PC-9 (cell line): Measurements from ENCODE around the gene GZMA. TPM values are rescaled to one million over a fixed set of nuclear protein-coding genes. Genes with fewer than 3 reads are reported as not detected.

Experiments used
- BruUV-seq: library from RNA; stranded (reverse); fragments of 400-500 nt; replicated peaks from 2 replicates; lab custom pipeline; 2021; lab: Mats Ljungman, UMichigan
- CTCF ChIA-PET: fragments of 300-600 bp; sonication (Branson Sonifier 250); formaldehyde crosslinking; loops from one replicate; lab custom pipeline; 2022; ENCODE audit warnings: antibody characterized with exemption; lab: Charles Lee
- POLR2A ChIA-PET: fragments of 300-600 bp; sonication (Branson Sonifier 250); formaldehyde crosslinking; loops from one replicate; lab custom pipeline; 2022; ENCODE audit warnings: antibody characterized with exemption; ENCODE audit not compliant: unreplicated experiment; lab: Charles Lee
- DNase-seq, 2 experiments: peaks; one replicate each; pipeline versions ENCODE4 v3.0.0 to v3.0.0-alpha.2; 2015 to 2022; ENCODE audit warnings: mixed read lengths in 1 of 2
- H2AFZ ChIP-seq: fragments of 200-600 bp; sonication (generic); 2 replicates; pipeline ENCODE4 v1.8.1; 2017; ENCODE audit warnings: antibody characterized with exemption
- H3F3A ChIP-seq: fragments of 200-600 bp; sonication (generic); 2 replicates; pipeline ENCODE4 v1.8.1; 2017; ENCODE audit warnings: antibody characterized with exemption, mild to moderate bottlenecking, low read depth; ENCODE audit not compliant: insufficient read depth
- H3K27ac ChIP-seq: fragments of 200-600 bp; sonication (generic); 2 replicates; pipeline ENCODE4 v1.6.1; 2016; ENCODE audit warnings: mixed run types
- H3K27me3 ChIP-seq: fragments of 200-600 bp; sonication (generic); 2 replicates; pipeline ENCODE4 v1.6.1; 2016; ENCODE audit warnings: low read depth, mixed run types; ENCODE audit not compliant: insufficient read depth
- H3K36me3 ChIP-seq: fragments of 200-600 bp; sonication (generic); 2 replicates; pipeline ENCODE4 v1.6.1; 2016; ENCODE audit warnings: low read depth, mixed run types
- H3K4me1 ChIP-seq: fragments of 200-600 bp; sonication (generic); replicated peaks from 2 replicates; pipeline ENCODE4 v1.6.1; 2016; ENCODE audit warnings: mixed run types; ENCODE audit not compliant: insufficient read depth
- H3K4me2 ChIP-seq: fragments of 200-600 bp; sonication (generic); 2 replicates; pipeline ENCODE4 v1.6.1; 2017; ENCODE audit warnings: mixed run types
- H3K4me3 ChIP-seq: fragments of 200-600 bp; sonication (generic); 2 replicates; pipeline ENCODE4 v1.6.1; 2016; ENCODE audit warnings: mixed run types
- H3K79me2 ChIP-seq: fragments of 200-600 bp; sonication (generic); 2 replicates; pipeline ENCODE4 v1.6.1; 2017; ENCODE audit warnings: low read depth, mixed run types
- H3K9me2 ChIP-seq: fragments of 200-600 bp; sonication (generic); 2 replicates; pipeline ENCODE4 v1.8.1; 2017; ENCODE audit warnings: mild to moderate bottlenecking; ENCODE audit not compliant: insufficient read depth
- H3K9me3 ChIP-seq: fragments of 200-600 bp; sonication (generic); 2 replicates; pipeline ENCODE4 v1.8.1; 2016; ENCODE audit warnings: low read depth; ENCODE audit not compliant: insufficient read depth
- H4K20me1 ChIP-seq: fragments of 200-600 bp; sonication (generic); 2 replicates; pipeline ENCODE4 v1.8.1; 2017; ENCODE audit not compliant: insufficient read depth
- EZH2 ChIP-seq: fragments of 200-600 bp; sonication (generic); IDR thresholded peaks from 2 replicates; pipeline ENCODE4 v1.8.0; 2017; ENCODE audit warnings: antibody characterized with exemption, low read depth
- intact Hi-C: fragments of 100-400 bp; cut with micrococcal nuclease; formaldehyde crosslinking; loops from one replicate; pipeline ENCODE4 v1.10.0; 2022; ENCODE audit not compliant: unreplicated experiment
- total RNA-seq: library from RNA; stranded (reverse); gene quantifications from 2 replicates; pipeline ENCODE4 v1.2.3, GENCODE V29; 2021
- TF ChIP-seq, protein P1 (sequence below): fragments of 200-600 bp; sonication (generic); conservative IDR thresholded peaks from 2 replicates; pipeline ENCODE4 v1.6.1; 2017; ENCODE audit warnings: mixed run types, antibody characterized with exemption, mild to moderate bottlenecking, moderate library complexity

Gene GZMA
- total RNA-seq, 1 experiment from 2014 or later, result not detected

DNA sequence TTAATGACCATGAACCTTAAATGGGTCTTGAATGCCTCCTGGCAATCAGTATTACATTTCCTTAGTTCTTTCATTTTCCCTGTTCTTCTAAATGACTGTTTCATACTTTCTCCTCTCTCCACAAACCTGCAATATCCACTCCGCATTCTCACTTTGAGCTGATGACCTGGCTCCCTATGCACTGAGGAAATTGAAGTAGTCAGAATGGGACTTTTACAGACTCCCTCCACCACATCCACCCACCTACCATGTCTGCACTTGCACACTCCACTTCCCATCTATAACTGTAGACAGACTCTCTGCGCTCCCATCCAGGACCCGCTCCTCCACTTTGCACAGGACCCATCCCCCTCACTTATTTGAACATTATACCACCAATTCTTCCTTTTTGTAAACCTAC is 36.2 kb upstream of the GZMA start:
- no peaks in the 10 kb centered on the region for H3K9me3 ChIP-seq
- H4K20me1 ChIP-seq, result no peaks in the 10 kb centered on the region
- H3K4me3 ChIP-seq, result no peak overlapping the region
- TF ChIP-seq EZH2, result no peak
- TF ChIP-seq, protein P1, sequence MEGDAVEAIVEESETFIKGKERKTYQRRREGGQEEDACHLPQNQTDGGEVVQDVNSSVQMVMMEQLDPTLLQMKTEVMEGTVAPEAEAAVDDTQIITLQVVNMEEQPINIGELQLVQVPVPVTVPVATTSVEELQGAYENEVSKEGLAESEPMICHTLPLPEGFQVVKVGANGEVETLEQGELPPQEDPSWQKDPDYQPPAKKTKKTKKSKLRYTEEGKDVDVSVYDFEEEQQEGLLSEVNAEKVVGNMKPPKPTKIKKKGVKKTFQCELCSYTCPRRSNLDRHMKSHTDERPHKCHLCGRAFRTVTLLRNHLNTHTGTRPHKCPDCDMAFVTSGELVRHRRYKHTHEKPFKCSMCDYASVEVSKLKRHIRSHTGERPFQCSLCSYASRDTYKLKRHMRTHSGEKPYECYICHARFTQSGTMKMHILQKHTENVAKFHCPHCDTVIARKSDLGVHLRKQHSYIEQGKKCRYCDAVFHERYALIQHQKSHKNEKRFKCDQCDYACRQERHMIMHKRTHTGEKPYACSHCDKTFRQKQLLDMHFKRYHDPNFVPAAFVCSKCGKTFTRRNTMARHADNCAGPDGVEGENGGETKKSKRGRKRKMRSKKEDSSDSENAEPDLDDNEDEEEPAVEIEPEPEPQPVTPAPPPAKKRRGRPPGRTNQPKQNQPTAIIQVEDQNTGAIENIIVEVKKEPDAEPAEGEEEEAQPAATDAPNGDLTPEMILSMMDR, result no peak
- no peaks in the 10 kb centered on the region for H3F3A ChIP-seq
- no TSS peak for BruUV-seq
- CTCF ChIA-PET, result no interaction called here
- H3K9me2 ChIP-seq, result no peaks in the 10 kb centered on the region
- POLR2A ChIA-PET, result no interaction called here
- peaks cover 16% of the 10 kb centered on the region; the same call in 1 of the 2 replicates for H3K27me3 ChIP-seq
- intact Hi-C loops, result no loop called here
- no peak overlapping the region for H3K4me2 ChIP-seq
- H3K36me3 ChIP-seq, result no peaks in the 10 kb centered on the region
- no peak for DNase-seq
- no peak overlapping the region for H2AFZ ChIP-seq
- H3K79me2 ChIP-seq, result no peaks in the 10 kb centered on the region
- no peaks in the 10 kb centered on the region for H3K4me1 ChIP-seq
- H3K27ac ChIP-seq, result no peak overlapping the region

DNA sequence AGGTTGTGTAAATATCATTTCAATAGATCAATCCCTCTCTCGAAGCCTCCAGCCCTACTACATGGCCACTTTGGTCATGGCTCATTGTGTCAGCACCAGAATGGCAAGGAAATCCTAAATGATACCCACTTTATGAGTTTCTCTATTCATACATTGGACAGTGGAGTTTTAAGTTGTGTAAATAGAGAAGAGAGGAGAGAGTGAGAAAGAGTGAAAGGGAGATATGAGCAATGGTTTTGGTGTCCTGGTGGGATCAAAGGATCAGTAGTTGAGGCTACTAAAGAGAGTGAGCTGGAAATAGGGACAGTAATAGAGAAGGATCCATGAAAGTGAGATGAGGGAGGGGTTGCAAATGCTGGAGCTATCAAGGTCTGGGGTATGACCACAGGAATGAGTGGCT is 31.5 kb upstream of the GZMA start:
- no TSS peak for BruUV-seq
- Histone ChIP-seq H3K4me3 (no peak overlapping the region), H3K9me2 (no peaks in the 10 kb centered on the region), H2AFZ (no peak overlapping the region), H3K27ac (no peak overlapping the region), H3K4me1 (no peaks in the 10 kb centered on the region), H3K36me3 (no peaks in the 10 kb centered on the region), H3K4me2 (no peak overlapping the region), H3K79me2 (no peaks in the 10 kb centered on the region), H4K20me1 (no peaks in the 10 kb centered on the region), H3K9me3 (no peaks in the 10 kb centered on the region), H3F3A (no peaks in the 10 kb centered on the region), H3K27me3 (peaks cover 13% of the 10 kb centered on the region; the same call in 1 of the 2 replicates)
- no peak for TF ChIP-seq EZH2
- TF ChIP-seq, protein P1, result no peak
- no peak for DNase-seq
- ChIA-PET CTCF (no interaction called here), POLR2A (no interaction called here)
- intact Hi-C loops, result no loop called here

DNA sequence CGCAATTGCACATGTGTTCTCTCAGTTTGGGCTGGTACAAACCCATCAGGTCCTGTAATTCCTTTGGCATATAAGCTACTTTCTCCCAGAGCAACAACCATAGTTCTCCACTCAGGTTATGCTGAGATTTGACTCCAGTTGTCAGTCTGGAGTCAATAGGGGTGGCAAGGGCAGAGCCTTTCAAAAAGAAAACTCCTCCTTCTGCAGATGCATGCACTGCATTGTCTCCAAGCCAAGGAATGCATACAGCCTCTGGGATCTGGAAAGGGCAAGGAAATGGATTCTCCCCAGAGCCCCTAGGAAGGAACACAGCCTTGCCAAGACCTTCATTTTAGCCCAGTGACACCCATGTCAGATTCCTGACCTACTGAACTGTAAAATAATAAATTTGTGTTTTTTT is 31.0 kb upstream of the GZMA start:
- H3K4me2 ChIP-seq, result no peak overlapping the region
- H3F3A ChIP-seq, result no peaks in the 10 kb centered on the region
- intact Hi-C loops, result no loop called here
- no TSS peak for BruUV-seq
- H3K27ac ChIP-seq, result no peak overlapping the region
- H2AFZ ChIP-seq, result no peak overlapping the region
- no peak overlapping the region for H3K4me3 ChIP-seq
- TF ChIP-seq, protein P1, result no peak
- TF ChIP-seq EZH2, result no peak
- H3K9me3 ChIP-seq, result no peaks in the 10 kb centered on the region
- H3K4me1 ChIP-seq, result no peaks in the 10 kb centered on the region
- no peaks in the 10 kb centered on the region for H3K9me2 ChIP-seq
- H3K36me3 ChIP-seq, result no peaks in the 10 kb centered on the region
- peaks cover 13% of the 10 kb centered on the region; the same call in 1 of the 2 replicates for H3K27me3 ChIP-seq
- no peak for DNase-seq
- H4K20me1 ChIP-seq, result no peaks in the 10 kb centered on the region
- CTCF ChIA-PET, result no interaction called here
- POLR2A ChIA-PET, result no interaction called here
- no peaks in the 10 kb centered on the region for H3K79me2 ChIP-seq
